DND-41 (cell line): ENCODE data around the gene LMOD3.

ENCODE experiments used
- ATAC-seq: fragments of 200-7000 bp; cut with Tn5 transposase; 3 replicates; pipeline ENCODE4 v1.9.1; 2021; ENCODE audit warnings: low read depth; ENCODE audit not compliant: insufficient read depth
- DNase-seq: peaks from one replicate; pipeline ENCODE4 v3.0.0-alpha.2; 2020
- H2AFZ ChIP-seq: 2 replicates; pipeline ENCODE4 v1.6.0; 2012; ENCODE audit warnings: low read depth, low read length
- H3K27ac ChIP-seq: 2 replicates; pipeline ENCODE4 v1.5.1; 2012; ENCODE audit warnings: low read length, inconsistent platforms
- H3K27me3 ChIP-seq: fragments of 200-600 bp; sonication (generic); 2 replicates; pipeline ENCODE4 v1.6.0; 2012; ENCODE audit warnings: low read length, mild to moderate bottlenecking, inconsistent platforms; ENCODE audit not compliant: insufficient read depth, poor library complexity
- H3K36me3 ChIP-seq: 2 replicates; pipeline ENCODE4 v1.5.1; 2012; ENCODE audit warnings: low read length, inconsistent platforms; ENCODE audit not compliant: insufficient read depth
- H3K4me1 ChIP-seq: 2 replicates; pipeline ENCODE4 v1.5.1; 2012; ENCODE audit warnings: mild to moderate bottlenecking, low read length; ENCODE audit not compliant: insufficient read depth
- H3K4me2 ChIP-seq: 2 replicates; pipeline ENCODE4 v1.6.0; 2012; ENCODE audit warnings: mild to moderate bottlenecking, moderate library complexity, low read length, inconsistent platforms; ENCODE audit not compliant: insufficient read depth
- H3K4me3 ChIP-seq, 2 experiments: fragments of 200-600 bp in 1 of 2; shearing (Covaris generic) in 1 of 2; 2 replicates each; pipeline ENCODE4 v1.5.1; 2012 to 2016; ENCODE audit warnings: inconsistent platforms in 2 of 2, low read length in 2 of 2, mild to moderate bottlenecking in 2 of 2, low read depth in 1 of 2, moderate library complexity in 1 of 2
- H3K79me2 ChIP-seq: 2 replicates; pipeline ENCODE4 v1.6.0; 2012; ENCODE audit warnings: low read length, inconsistent platforms; ENCODE audit not compliant: insufficient read depth
- H3K9ac ChIP-seq: 2 replicates; pipeline ENCODE4 v1.6.0; 2012; ENCODE audit warnings: low read depth, mild to moderate bottlenecking, inconsistent platforms, low read length, moderate library complexity
- H3K9me3 ChIP-seq: 2 replicates; pipeline ENCODE4 v1.5.1; 2012; ENCODE audit warnings: low read length, moderate library complexity, mild to moderate bottlenecking, inconsistent platforms; ENCODE audit not compliant: insufficient read depth, severe bottlenecking
- H4K20me1 ChIP-seq: 2 replicates; pipeline ENCODE4 v1.6.0; 2012; ENCODE audit warnings: low read length; ENCODE audit not compliant: insufficient read depth
- CTCF ChIP-seq: IDR thresholded peaks from 2 replicates; pipeline ENCODE4 v1.5.1; 2012; ENCODE audit warnings: borderline replicate concordance, low read length, moderate library complexity, mild to moderate bottlenecking; ENCODE audit not compliant: poor library complexity, severe bottlenecking; ENCODE audit errors: extremely low read depth
- EZH2 ChIP-seq: IDR thresholded peaks from 3 replicates; pipeline ENCODE4 v1.6.1; 2012; ENCODE audit warnings: borderline replicate concordance, low read depth, mild to moderate bottlenecking, moderate library complexity, low read length, inconsistent platforms; ENCODE audit not compliant: severe bottlenecking

LMOD3 gene

GRCh38 chr3:69104586-69104985 is 17.8 kb downstream of the LMOD3 start:
- no peak for ATAC-seq
- peaks cover 54% of the 10 kb centered on the region for H3K36me3 ChIP-seq

GRCh38 chr3:69103123-69103522 is 19.3 kb downstream of the LMOD3 start:
- no peak for DNase-seq
- ATAC-seq: no peak
- H3K9me3 ChIP-seq: no peaks in the 10 kb centered on the region
- H3K36me3 ChIP-seq: peaks cover 57% of the 10 kb centered on the region
- no peak overlapping the region for H3K4me3 ChIP-seq
- no peaks in the 10 kb centered on the region for H4K20me1 ChIP-seq
- H3K79me2 ChIP-seq: peaks cover 19% of the 10 kb centered on the region
- H3K27ac ChIP-seq: no peak overlapping the region
- H3K4me1 ChIP-seq: no peaks in the 10 kb centered on the region
- H2AFZ ChIP-seq: no peak overlapping the region
- H3K9ac ChIP-seq: no peak overlapping the region
- TF ChIP-seq EZH2 (no peak), CTCF (no peak)
- no peak overlapping the region for H3K4me2 ChIP-seq
- H3K27me3 ChIP-seq: no peaks in the 10 kb centered on the region

More at GRCh38 chr3:69104586-69104985, 17.8 kb downstream of the LMOD3 start:
- H4K20me1 ChIP-seq: no peaks in the 10 kb centered on the region
- no peak overlapping the region for H2AFZ ChIP-seq
- H3K9ac ChIP-seq: no peak overlapping the region
- H3K4me1 ChIP-seq: no peaks in the 10 kb centered on the region
- H3K79me2 ChIP-seq: peaks cover 10% of the 10 kb centered on the region
- H3K27me3 ChIP-seq: no peaks in the 10 kb centered on the region
- H3K9me3 ChIP-seq: no peaks in the 10 kb centered on the region
- no peak overlapping the region for H3K4me2 ChIP-seq
- H3K4me3 ChIP-seq: no peak overlapping the region
- H3K27ac ChIP-seq: no peak overlapping the region
- no peak for DNase-seq
- TF ChIP-seq EZH2 (no peak), CTCF (no peak)

GRCh38 chr3:69102384-69102783 is 20.0 kb downstream of the LMOD3 start:
- Histone ChIP-seq H3K36me3 (peaks cover 61% of the 10 kb centered on the region), H4K20me1 (peaks cover 3% of the 10 kb centered on the region; the same call in 1 of the 2 replicates), H3K9me3 (no peaks in the 10 kb centered on the region), H3K4me1 (no peaks in the 10 kb centered on the region), H3K4me3 (no peak overlapping the region), H3K27me3 (no peaks in the 10 kb centered on the region), H3K79me2 (peaks cover 24% of the 10 kb centered on the region), H3K27ac (no peak overlapping the region), H3K4me2 (no peak overlapping the region), H2AFZ (no peak overlapping the region), H3K9ac (no peak overlapping the region)
- TF ChIP-seq EZH2 (no peak), CTCF (no peak)
- DNase-seq: no peak
- no peak for ATAC-seq

- H3K4me3 ChIP-seq: no peak overlapping the region
- H3K4me2 ChIP-seq: no peak overlapping the region
- peaks cover 47% of the 10 kb centered on the region for H3K79me2 ChIP-seq
- peaks cover 3% of the 10 kb centered on the region; the same call in 1 of the 2 replicates for H4K20me1 ChIP-seq
- TF ChIP-seq CTCF (no peak), EZH2 (no peak)
- H3K4me1 ChIP-seq: peaks cover 7% of the 10 kb centered on the region
- no peak for DNase-seq
- peaks cover 56% of the 10 kb centered on the region for H3K36me3 ChIP-seq
- H3K9ac ChIP-seq: no peak overlapping the region
- no peak overlapping the region for H2AFZ ChIP-seq
- no peak for ATAC-seq
- no peak overlapping the region for H3K27ac ChIP-seq
- no peaks in the 10 kb centered on the region for H3K27me3 ChIP-seq
- H3K9me3 ChIP-seq: no peaks in the 10 kb centered on the region
Observed at GRCh38 chr3:69099576-69099975, 22.8 kb downstream of the LMOD3 start.
